H9 (cell line): ENCODE results near the gene FNDC1. TPM values are rescaled to one million over a fixed set of nuclear protein-coding genes. Genes with fewer than 3 reads are reported as not detected.

Experiments
- DNase-seq: peaks from one replicate; pipeline ENCODE4 v3.0.0-alpha.2; 2017
- H2AFZ ChIP-seq: one replicate; pipeline ENCODE4 v1.6.1; 2013; ENCODE audit warnings: mild to moderate bottlenecking, low read length, control low read depth, moderate library complexity
- H2AK5ac ChIP-seq: 2 replicates; pipeline ENCODE4 v1.6.1; 2013; ENCODE audit warnings: low read length, control low read depth, mixed read lengths; ENCODE audit not compliant: insufficient read length
- H2BK120ac ChIP-seq: one replicate; pipeline ENCODE4 v1.6.1; 2013; ENCODE audit warnings: low read depth, mild to moderate bottlenecking, low read length, control low read depth, inconsistent platforms; ENCODE audit not compliant: poor library complexity, severe bottlenecking
- H2BK12ac ChIP-seq: 2 replicates; pipeline ENCODE4 v1.6.1; 2013; ENCODE audit warnings: low read length, control low read depth, mixed read lengths, low read depth; ENCODE audit not compliant: insufficient read length
- H2BK15ac ChIP-seq: 2 replicates; pipeline ENCODE4 v1.6.1; 2013; ENCODE audit warnings: low read depth, low read length, control low read depth
- H2BK20ac ChIP-seq: one replicate; pipeline ENCODE4 v1.6.1; 2013; ENCODE audit warnings: low read depth, mild to moderate bottlenecking, low read length, control low read depth, inconsistent platforms; ENCODE audit not compliant: poor library complexity, severe bottlenecking
- H2BK5ac ChIP-seq: 2 replicates; pipeline ENCODE4 v1.6.1; 2013; ENCODE audit warnings: low read length, control low read depth, mixed read lengths; ENCODE audit not compliant: insufficient read length
- H3K14ac ChIP-seq: 2 replicates; pipeline ENCODE4 v1.6.1; 2013; ENCODE audit warnings: low read length, control low read depth; ENCODE audit not compliant: insufficient read depth
- H3K18ac ChIP-seq: 2 replicates; pipeline ENCODE4 v1.6.1; 2013; ENCODE audit warnings: low read depth, mild to moderate bottlenecking, mixed read lengths, low read length, control low read depth; ENCODE audit not compliant: insufficient read length
- H3K23ac ChIP-seq: 2 replicates; pipeline ENCODE4 v1.6.1; 2013; ENCODE audit warnings: low read length, control low read depth, mixed read lengths, low read depth; ENCODE audit not compliant: insufficient read length
- H3K23me2 ChIP-seq: 2 replicates; pipeline ENCODE4 v1.6.1; 2013; ENCODE audit warnings: low read depth, mild to moderate bottlenecking, mixed read lengths, low read length, control low read depth; ENCODE audit not compliant: insufficient read length, poor library complexity, severe bottlenecking
- H3K27ac ChIP-seq: 2 replicates; pipeline ENCODE4 v1.5.1; 2013; ENCODE audit warnings: low read length, control low read depth, mixed read lengths, low read depth; ENCODE audit not compliant: insufficient read length
- H3K27me3 ChIP-seq: 2 replicates; pipeline ENCODE4 v1.6.1; 2013; ENCODE audit warnings: low read length, control low read depth, inconsistent platforms; ENCODE audit not compliant: insufficient read depth
- H3K4ac ChIP-seq: 2 replicates; pipeline ENCODE4 v1.6.1; 2013; ENCODE audit warnings: low read depth, mild to moderate bottlenecking, control low read depth, inconsistent platforms, low read length, moderate library complexity
- H3K4me1 ChIP-seq: 2 replicates; pipeline ENCODE4 v1.6.1; 2013; ENCODE audit warnings: low read length, control low read depth, inconsistent platforms; ENCODE audit not compliant: insufficient read depth
- H3K4me2 ChIP-seq: 2 replicates; pipeline ENCODE4 v1.6.1; 2013; ENCODE audit warnings: low read length, control low read depth, mixed read lengths; ENCODE audit not compliant: insufficient read length, insufficient read depth
- H3K56ac ChIP-seq: 2 replicates; pipeline ENCODE4 v1.6.1; 2013; ENCODE audit warnings: low read depth, mild to moderate bottlenecking, mixed read lengths, low read length, control low read depth; ENCODE audit not compliant: insufficient read length
- H3K79me1 ChIP-seq: 2 replicates; pipeline ENCODE4 v1.6.1; 2013; ENCODE audit warnings: low read depth, mild to moderate bottlenecking, moderate library complexity, low read length, control low read depth, inconsistent platforms; ENCODE audit not compliant: insufficient read depth, poor library complexity, severe bottlenecking
- H3K79me2 ChIP-seq: 2 replicates; pipeline ENCODE4 v1.6.1; 2013; ENCODE audit warnings: low read length, control low read depth, inconsistent platforms; ENCODE audit not compliant: insufficient read depth
- H3K9ac ChIP-seq: 2 replicates; pipeline ENCODE4 v1.6.1; 2013; ENCODE audit warnings: low read length, control low read depth, mixed read lengths; ENCODE audit not compliant: insufficient read length; ENCODE audit errors: extremely low read depth
- H3K9me3 ChIP-seq: one replicate; pipeline ENCODE4 v1.6.1; 2013; ENCODE audit warnings: low read depth, low read length, inconsistent platforms; ENCODE audit not compliant: control insufficient read depth
- H3T11ph ChIP-seq: one replicate; pipeline ENCODE4 v1.6.1; 2013; ENCODE audit warnings: mild to moderate bottlenecking, low read length, control low read depth, inconsistent platforms
- H4K20me1 ChIP-seq: one replicate; pipeline ENCODE4 v1.6.1; 2013; ENCODE audit not compliant: control insufficient read depth, insufficient read length, insufficient read depth
- H4K5ac ChIP-seq: 2 replicates; pipeline ENCODE4 v1.6.1; 2013; ENCODE audit warnings: low read depth, mild to moderate bottlenecking, mixed read lengths, low read length, control low read depth; ENCODE audit not compliant: insufficient read length
- H4K8ac ChIP-seq: replicated peaks from 2 replicates; pipeline ENCODE4 v1.6.1; 2013; ENCODE audit warnings: low read length, control low read depth, mixed read lengths, low read depth; ENCODE audit not compliant: insufficient read length
- H4K91ac ChIP-seq: 2 replicates; pipeline ENCODE4 v1.6.1; 2013; ENCODE audit warnings: low read depth, mild to moderate bottlenecking, moderate library complexity, mixed read lengths, low read length, control low read depth; ENCODE audit not compliant: insufficient read length
- H3K27ac Mint-ChIP-seq, 3 experiments: 2 replicates in 2 of 3; 3 replicates in 1 of 3; pipeline ENCODE4 v1.8.0; 2020 to 2021; ENCODE audit warnings: mixed read lengths in 3 of 3, mild to moderate bottlenecking in 1 of 3, moderate library complexity in 1 of 3
- H3K27me3 Mint-ChIP-seq: 2 replicates; pipeline ENCODE4 v1.8.0; 2021; ENCODE audit warnings: low read depth, mild to moderate bottlenecking, moderate library complexity, mixed read lengths
- H3K36me3 Mint-ChIP-seq, 3 experiments: 2 replicates in 2 of 3; 3 replicates in 1 of 3; pipeline ENCODE4 v1.8.0; 2020 to 2021; ENCODE audit warnings: low read depth in 3 of 3, mixed read lengths in 3 of 3; ENCODE audit not compliant: insufficient read depth in 1 of 3
- H3K4me1 Mint-ChIP-seq, 2 experiments: 2 replicates each; pipeline ENCODE4 v1.8.0; 2020; ENCODE audit warnings: mixed read lengths in 2 of 2
- H3K4me3 Mint-ChIP-seq, 2 experiments: 2 replicates in 1 of 2; 3 replicates in 1 of 2; pipeline ENCODE4 v1.8.0; 2020 to 2021; ENCODE audit warnings: mild to moderate bottlenecking in 2 of 2, mixed read lengths in 2 of 2, moderate library complexity in 1 of 2
- H3K9me3 Mint-ChIP-seq, 2 experiments: 2 replicates in 1 of 2; 3 replicates in 1 of 2; pipeline ENCODE4 v1.8.0; 2020; ENCODE audit warnings: mild to moderate bottlenecking in 2 of 2, mixed read lengths in 2 of 2, moderate library complexity in 1 of 2
- WGBS: extraction: QIAGEN DNeasy Blood & Tissue Kit; methylation state at CpG from one replicate; pipeline ENCODE4 v1.1.7; 2013; ENCODE audit warnings: missing lambda C conversion rate, low lambda C conversion rate, mixed read lengths; ENCODE audit not compliant: insufficient read length; ENCODE audit errors: extremely low coverage; 5-methylcytosine and 5-hydroxymethylcytosine counted together
- total RNA-seq: library from RNA; stranded (reverse); gene quantifications from 2 replicates; pipeline ENCODE4 v1.2.1, GENCODE V29; 2021
- TF ChIP-seq, protein P1 (sequence below): fragments of 200-600 bp; sonication (generic); conservative IDR thresholded peaks from 3 replicates; pipeline ENCODE4 v1.8.0; 2021; ENCODE audit warnings: antibody characterized with exemption, mild to moderate bottlenecking

FNDC1 gene
- total RNA-seq, 1 experiment from 2014 or later, result 0.24 TPM

DNA sequence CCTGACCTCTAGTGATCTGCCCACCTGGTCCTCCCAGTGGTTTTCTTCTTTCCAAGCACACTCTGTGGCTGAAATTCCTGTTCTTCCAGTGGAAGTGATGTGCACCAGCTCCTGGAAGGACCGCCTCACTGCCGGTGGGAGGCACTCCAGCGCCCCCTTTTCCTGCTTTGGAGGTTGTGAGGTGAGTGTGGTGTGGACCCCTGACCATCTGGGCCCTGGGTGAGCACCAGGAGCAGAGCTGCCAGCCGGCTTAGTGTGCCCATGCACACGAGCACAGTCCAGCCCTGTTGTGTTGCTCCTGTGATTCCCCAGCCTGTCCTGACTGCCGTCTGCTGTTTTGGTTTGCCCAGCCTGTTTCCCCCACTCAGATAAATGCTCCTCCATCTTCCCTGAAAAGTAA, 134.6 kb downstream of the FNDC1 start:
- WGBS, result no CpG with 5 or more reads among the region's 6 CpGs
- TF ChIP-seq, protein P1, sequence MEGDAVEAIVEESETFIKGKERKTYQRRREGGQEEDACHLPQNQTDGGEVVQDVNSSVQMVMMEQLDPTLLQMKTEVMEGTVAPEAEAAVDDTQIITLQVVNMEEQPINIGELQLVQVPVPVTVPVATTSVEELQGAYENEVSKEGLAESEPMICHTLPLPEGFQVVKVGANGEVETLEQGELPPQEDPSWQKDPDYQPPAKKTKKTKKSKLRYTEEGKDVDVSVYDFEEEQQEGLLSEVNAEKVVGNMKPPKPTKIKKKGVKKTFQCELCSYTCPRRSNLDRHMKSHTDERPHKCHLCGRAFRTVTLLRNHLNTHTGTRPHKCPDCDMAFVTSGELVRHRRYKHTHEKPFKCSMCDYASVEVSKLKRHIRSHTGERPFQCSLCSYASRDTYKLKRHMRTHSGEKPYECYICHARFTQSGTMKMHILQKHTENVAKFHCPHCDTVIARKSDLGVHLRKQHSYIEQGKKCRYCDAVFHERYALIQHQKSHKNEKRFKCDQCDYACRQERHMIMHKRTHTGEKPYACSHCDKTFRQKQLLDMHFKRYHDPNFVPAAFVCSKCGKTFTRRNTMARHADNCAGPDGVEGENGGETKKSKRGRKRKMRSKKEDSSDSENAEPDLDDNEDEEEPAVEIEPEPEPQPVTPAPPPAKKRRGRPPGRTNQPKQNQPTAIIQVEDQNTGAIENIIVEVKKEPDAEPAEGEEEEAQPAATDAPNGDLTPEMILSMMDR, result no peak
- H3K23ac ChIP-seq, result no peak overlapping the region
- H3K9ac ChIP-seq, result no peak overlapping the region
- H3K27me3 Mint-ChIP-seq, result peaks cover 4% of the 10 kb centered on the region
- H2BK15ac ChIP-seq, result no peak overlapping the region
- no peaks in the 10 kb centered on the region for H4K20me1 ChIP-seq
- H3K4me1 Mint-ChIP-seq, result peaks cover 0 to 4% of the 10 kb centered on the region in 2 experiments; a peak in 1 of 4 replicates
- H3K4me3 Mint-ChIP-seq, result no peak overlapping the region
- no peak overlapping the region for H3K14ac ChIP-seq
- H2BK20ac ChIP-seq, result no peak overlapping the region
- no peaks in the 10 kb centered on the region for H3K79me2 ChIP-seq
- no peak overlapping the region for H2AK5ac ChIP-seq
- H3K4me1 ChIP-seq, result no peaks in the 10 kb centered on the region
- H3K36me3 Mint-ChIP-seq, result no peaks in the 10 kb centered on the region
- no peak overlapping the region for H4K91ac ChIP-seq
- no peak overlapping the region for H2BK12ac ChIP-seq
- H3K27me3 ChIP-seq, result no peaks in the 10 kb centered on the region
- no peak for DNase-seq
- no peak overlapping the region for H2BK5ac ChIP-seq
- H4K5ac ChIP-seq, result no peak overlapping the region
- no peak overlapping the region for H4K8ac ChIP-seq
- no peak overlapping the region for H3K56ac ChIP-seq
- H2AFZ ChIP-seq, result no peak overlapping the region
- H3K18ac ChIP-seq, result no peak overlapping the region
- H3K27ac Mint-ChIP-seq, result no peak overlapping the region
- no peaks in the 10 kb centered on the region for H3K23me2 ChIP-seq
- no peak overlapping the region for H3K4me2 ChIP-seq
- H3K79me1 ChIP-seq, result no peaks in the 10 kb centered on the region
- no peak overlapping the region for H3K27ac ChIP-seq
- H3K4ac ChIP-seq, result no peak overlapping the region
- H3T11ph ChIP-seq, result no peak overlapping the region
- no peaks in the 10 kb centered on the region for H3K9me3 ChIP-seq
- H2BK120ac ChIP-seq, result no peak overlapping the region
- H3K9me3 Mint-ChIP-seq, result peaks cover 0 to 40% of the 10 kb centered on the region in 2 experiments; a peak in 3 of 5 replicates
